GM12875 (cell line): Measurements from ENCODE around the gene LSM14A.
"Not testable (repeated sequence)": the region's sequence is repeated elsewhere in the genome, so short reads cannot be mapped to it uniquely, and the experiment has no call there.

ENCODE experiments used
- H3K4me3 ChIP-seq: one replicate; pipeline ENCODE4 v1.5.1; 2011; ENCODE audit warnings: low read depth, low read length, control low read depth
- CTCF ChIP-seq: IDR thresholded peaks from 2 replicates; pipeline ENCODE4 v1.5.1; 2011; ENCODE audit warnings: low read depth, mild to moderate bottlenecking, control low read depth, inconsistent platforms, low read length, moderate library complexity, borderline replicate concordance; ENCODE audit not compliant: insufficient read depth

The LSM14A gene

GRCh38 chr19:34148658-34149185 is 23.6 kb upstream of the LSM14A start:
- H3K4me3 ChIP-seq, result no peak overlapping the region
- no peak for TF ChIP-seq CTCF

GRCh38 chr19:34149873-34150272 is 22.4 kb upstream of the LSM14A start:
- TF ChIP-seq CTCF, result no peak
- H3K4me3 ChIP-seq, result no peak overlapping the region

GRCh38 chr19:34150558-34150957 is 21.7 kb upstream of the LSM14A start:
- TF ChIP-seq CTCF, result no peak
- no peak overlapping the region for H3K4me3 ChIP-seq

- TF ChIP-seq CTCF, result no peak
- H3K4me3 ChIP-seq, result no peak overlapping the region
These were observed 20.9 kb upstream of the LSM14A start for GRCh38 chr19:34151439-34151838.

GRCh38 chr19:34154401-34154800 is 17.9 kb upstream of the LSM14A start:
- TF ChIP-seq CTCF, result no peak
- H3K4me3 ChIP-seq, result no peak overlapping the region

GRCh38 chr19:34155686-34156085 is 16.6 kb upstream of the LSM14A start:
- TF ChIP-seq CTCF, result no peak
- no peak overlapping the region for H3K4me3 ChIP-seq

GRCh38 chr19:34158966-34159365 is 13.3 kb upstream of the LSM14A start:
- not testable (repeated sequence) for H3K4me3 ChIP-seq

GRCh38 chr19:34159541-34159940 is 12.8 kb upstream of the LSM14A start:
- not testable (repeated sequence) for H3K4me3 ChIP-seq

GRCh38 chr19:34161902-34162301 is 10.4 kb upstream of the LSM14A start:
- not testable (repeated sequence) for H3K4me3 ChIP-seq
